HG02943 (cell line): ENCODE data around the gene ABHD12.
"Not testable (repeated sequence)": the region's sequence is repeated elsewhere in the genome, so short reads cannot be mapped to it uniquely, and the experiment has no call there.

Experiments
- ATAC-seq: cut with Tn5 transposase; IDR thresholded peaks from one replicate; pipeline ENCODE4 v1.9.1; 2021; ENCODE audit warnings: mild to moderate bottlenecking, low read depth, moderate library complexity; ENCODE audit not compliant: unreplicated experiment

The ABHD12 gene

GRCh38 chr20:25355011-25355595, 35.5 kb downstream of the ABHD12 start:
- ATAC-seq = no peak

- ATAC-seq = no peak
Observed at GRCh38 chr20:25353747-25354705, 36.6 kb downstream of the ABHD12 start.

DNA sequence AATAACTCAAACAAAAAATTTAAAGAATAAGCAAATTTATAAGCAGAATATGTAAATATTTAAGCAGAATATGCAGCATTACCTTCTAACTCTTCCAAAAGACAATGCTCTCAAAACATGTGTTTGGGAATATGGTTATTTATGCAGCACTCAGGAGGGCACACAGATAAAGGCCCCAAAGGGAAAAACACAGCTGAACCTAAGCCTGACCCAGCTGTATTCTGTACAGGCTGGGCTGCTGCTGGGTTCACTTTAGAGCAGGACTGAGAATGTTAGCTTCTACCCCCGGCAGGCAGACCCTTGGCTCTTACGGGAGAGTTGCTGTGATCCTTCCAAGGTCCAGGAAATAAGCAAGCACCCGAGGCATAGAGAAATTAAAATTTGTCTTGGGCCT, 37.3 kb downstream of the ABHD12 start:
- ATAC-seq = no peak

GRCh38 chr20:25352746-25353145, 37.9 kb downstream of the ABHD12 start:
- no peak for ATAC-seq

- ATAC-seq = no peak
Observed at GRCh38 chr20:25351024-25351360, 39.6 kb downstream of the ABHD12 start.

DNA sequence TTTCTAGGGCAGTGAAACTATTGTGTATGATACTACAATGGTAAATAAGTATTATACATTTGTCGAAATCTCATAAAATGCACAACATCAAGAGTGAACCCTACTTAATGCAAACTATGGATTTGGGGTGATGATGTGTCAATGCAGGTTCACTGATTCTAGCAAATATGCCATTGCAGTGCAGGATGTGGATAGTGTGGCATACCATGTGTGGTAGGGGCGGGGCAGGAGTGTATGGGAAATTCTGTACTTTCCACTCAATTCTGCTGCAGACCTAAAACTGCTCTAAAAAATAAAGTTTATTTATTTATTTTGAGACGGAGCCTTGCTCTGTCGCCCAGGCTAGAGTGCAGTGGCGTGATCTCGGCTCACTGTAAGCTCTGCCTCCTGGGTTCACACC, 44.3 kb downstream of the ABHD12 start:
- no peak for ATAC-seq

DNA sequence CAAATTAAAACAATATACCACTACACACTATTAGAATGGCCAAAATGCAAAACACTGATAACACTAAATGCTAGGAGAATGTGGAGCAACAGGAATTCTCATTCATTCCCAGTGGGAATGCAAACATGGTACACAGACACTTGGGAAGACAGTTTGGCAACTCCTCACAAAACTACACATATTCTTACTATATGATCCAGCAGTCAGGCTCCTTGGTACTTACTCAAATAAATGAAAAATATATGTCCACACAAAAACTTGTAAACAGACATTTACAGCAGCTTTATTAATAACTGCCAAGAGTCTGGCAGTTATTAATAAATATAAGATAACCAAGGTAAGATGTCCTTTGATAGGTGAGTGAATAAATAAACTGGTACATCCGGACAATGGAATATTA, 44.9 kb downstream of the ABHD12 start:
- ATAC-seq = no peak

DNA sequence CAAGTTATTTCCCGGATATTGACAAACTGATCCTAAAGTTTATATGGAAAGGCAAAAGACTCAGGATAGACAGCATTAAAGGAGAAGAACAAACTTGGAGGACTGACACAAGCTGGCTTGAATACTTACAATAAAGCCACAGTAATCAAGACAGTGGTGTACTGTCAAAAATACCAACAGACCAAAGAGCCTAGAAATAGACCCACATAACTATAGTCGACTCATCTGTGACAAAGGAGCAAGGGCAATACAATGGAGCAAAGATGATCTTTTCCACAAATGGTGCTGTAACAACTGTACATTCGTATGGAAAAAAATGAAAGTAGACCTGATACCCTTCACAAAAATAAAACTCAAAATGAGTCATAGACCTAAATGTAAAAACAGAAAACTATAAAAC, 46.0 kb downstream of the ABHD12 start:
- ATAC-seq = no peak

DNA sequence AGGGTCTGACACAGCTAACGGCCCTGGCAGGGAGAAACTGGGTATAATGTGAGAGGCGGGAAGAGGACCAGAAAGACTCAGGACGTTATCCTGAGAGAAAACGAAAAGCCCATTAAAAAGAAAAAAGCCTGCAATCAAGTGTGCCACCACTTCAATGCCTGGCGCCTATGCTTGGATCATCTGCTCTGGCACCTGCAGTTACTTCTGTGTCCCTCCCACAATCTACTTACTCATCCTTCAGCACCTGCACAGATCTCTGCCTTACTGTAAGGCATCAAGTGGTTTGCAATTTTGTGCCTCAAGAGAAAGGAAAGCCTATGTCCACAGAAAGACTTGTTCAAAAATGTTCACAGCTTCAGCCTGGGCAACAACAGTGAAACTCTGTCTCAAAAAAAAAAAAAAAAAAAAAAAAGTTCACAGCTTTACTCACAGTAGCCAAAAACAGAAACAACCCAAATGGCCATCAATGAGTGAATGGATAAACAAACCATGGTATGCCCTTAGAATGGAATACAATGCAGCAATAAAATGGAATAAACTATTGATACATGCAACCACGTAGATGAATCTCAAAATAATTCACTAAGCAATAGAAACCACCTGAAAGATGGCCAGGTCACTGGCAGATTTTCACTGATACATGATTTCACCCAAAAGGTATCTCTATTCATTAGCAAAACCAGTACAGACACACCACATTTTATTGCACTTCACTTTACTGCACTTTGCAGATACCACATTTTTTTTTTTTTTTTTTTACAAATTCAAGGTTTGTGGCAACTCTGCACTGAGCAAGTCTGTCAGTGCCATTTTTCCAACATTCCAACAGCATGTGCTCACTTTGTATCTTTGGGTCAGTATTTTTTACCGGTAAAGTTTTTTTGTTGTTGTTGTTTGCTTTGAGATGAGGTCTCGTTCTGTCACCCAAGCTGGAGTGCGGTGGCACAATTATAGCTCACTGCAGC, 48.6 kb downstream of the ABHD12 start:
- ATAC-seq = no peak

GRCh38 chr20:25340380-25340779, 50.3 kb downstream of the ABHD12 start:
- no peak for ATAC-seq

- no peak for ATAC-seq
Observed at GRCh38 chr20:25339608-25340007, 51.0 kb downstream of the ABHD12 start.

DNA sequence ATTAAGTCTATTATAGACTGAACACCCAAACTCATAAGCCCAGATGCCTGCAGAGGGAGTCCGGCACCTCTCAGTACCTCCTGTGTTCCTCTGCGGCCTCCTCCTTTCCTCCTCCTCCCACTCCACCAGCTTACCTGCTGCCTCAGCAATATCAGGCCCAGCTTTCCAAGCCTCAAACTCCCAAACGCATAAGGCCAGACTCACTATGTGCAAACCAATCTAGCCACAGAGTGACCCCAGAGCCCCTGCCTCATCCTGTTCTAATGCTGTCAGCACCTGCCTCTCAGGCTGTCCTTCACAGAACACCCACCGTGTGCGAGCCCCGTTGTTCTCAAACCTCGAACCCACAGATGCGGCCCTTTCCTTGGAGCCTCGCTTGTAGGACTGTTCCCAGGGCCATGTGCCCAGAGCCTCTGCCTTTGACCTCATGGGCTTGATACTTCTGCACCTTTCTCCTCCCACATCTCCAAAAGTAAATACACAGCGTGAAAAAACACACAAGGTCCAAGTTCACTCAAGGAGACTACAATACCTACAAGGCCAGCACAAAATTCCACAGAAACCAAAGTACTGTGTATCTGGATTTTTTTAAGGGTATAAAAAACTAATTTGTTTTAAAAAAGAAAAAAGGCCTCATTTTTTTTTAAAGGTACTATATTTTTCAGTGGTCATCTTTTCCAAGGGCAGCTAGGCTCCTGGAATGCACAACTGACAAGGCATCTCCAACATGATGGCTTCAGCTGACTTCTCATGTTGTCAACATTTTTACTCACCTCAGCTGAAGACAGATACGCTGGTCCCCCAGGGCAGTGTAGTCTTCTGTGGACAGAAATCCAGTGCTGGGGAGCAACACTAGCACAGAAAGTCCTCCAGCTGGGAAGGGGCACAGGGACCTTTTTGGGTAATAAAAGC, 52.3 kb downstream of the ABHD12 start:
- no peak for ATAC-seq

DNA sequence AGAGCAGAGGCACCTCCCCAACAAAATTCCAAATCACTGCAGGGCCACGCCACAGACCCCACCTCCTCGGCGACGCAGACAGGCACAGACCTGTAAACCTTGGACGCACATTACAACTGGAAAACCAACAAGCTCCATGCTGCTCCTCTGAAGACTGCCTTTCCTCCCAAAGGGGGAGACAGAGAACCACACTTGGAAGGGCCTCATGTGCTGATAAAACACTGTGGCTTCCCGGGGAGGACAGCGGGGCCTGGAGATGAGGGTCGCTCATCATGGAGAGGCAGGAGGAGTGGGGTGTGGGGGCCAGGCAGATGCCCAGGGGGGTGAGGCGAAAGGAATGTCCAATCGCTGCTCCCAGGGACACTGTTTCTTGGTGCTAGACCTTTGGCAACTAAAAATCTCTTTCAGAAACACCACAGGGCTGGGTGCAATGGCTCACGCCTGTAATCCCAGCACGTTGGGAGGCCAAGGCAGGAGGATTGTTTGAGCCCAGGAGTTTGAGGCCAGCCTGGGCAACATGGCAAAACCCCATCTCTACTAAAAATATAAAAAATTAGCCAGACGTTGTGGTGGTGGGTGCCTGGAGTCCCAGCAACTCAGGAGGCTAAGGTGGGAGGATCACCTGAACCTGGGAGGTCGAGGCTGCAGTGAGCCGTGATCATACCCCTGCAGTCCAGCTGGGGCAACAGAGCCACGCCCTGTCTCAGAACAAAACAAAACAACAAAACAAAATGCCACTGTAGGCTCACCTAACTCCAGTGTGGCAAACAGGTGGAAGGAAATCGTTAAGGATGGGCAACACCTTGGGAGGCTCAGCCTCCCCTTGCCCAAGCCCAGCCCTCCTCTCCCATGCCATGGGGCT, 53.8 kb downstream of the ABHD12 start:
- no peak for ATAC-seq

GRCh38 chr20:25334972-25335371, 55.7 kb downstream of the ABHD12 start:
- ATAC-seq = not testable (repeated sequence)

GRCh38 chr20:25328954-25329498, 61.6 kb downstream of the ABHD12 start:
- no peak for ATAC-seq

GRCh38 chr20:25327521-25328235, 63.0 kb downstream of the ABHD12 start:
- ATAC-seq = no peak

DNA sequence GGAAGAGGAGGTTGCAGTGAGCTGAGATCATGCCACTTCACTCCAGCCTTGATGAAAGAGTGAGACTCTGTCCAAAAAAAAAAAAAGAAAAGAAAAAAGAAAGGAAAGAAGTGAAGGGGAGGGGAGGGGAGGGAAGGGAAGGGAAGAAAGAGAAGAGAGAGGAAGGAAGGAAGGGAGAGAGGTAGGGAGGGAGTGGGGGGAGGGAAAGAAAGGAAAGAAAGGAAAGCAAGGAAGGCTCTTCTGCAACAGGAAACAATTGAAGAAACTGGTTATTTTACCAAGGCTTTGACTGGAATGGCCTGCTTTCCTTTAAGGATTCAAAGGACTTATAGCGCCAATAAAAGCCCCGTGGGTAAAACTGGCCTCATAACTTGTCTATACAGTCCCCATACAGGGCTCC, 64.6 kb downstream of the ABHD12 start:
- ATAC-seq = no peak

GRCh38 chr20:25325073-25325472, 65.6 kb downstream of the ABHD12 start:
- no peak for ATAC-seq
